GM21723 (cell line): Measurements from ENCODE around the gene PLA2G3.
"Not testable (repeated sequence)": the region's sequence is repeated elsewhere in the genome, so short reads cannot be mapped to it uniquely, and the experiment has no call there.

Experiments used
- ATAC-seq: cut with Tn5 transposase; IDR thresholded peaks from one replicate; pipeline ENCODE4 v1.9.1; 2021; ENCODE audit warnings: mild to moderate bottlenecking, moderate library complexity; ENCODE audit not compliant: unreplicated experiment

Gene PLA2G3

GRCh38 chr22:31139866-31140716 lies at the start of gene PLA2G3:
Gene PLA2G3 (minus strand): TSS chr22:31140508. CDS start chr22:31140354, 154 bp downstream.
- ATAC-seq = no peak

- no peak for ATAC-seq
Observed at GRCh38 chr22:31187627-31188026, 47.3 kb upstream of the PLA2G3 start.

GRCh38 chr22:31185056-31185455 lies 44.7 kb upstream of the PLA2G3 start:
- ATAC-seq = no peak

- no peak for ATAC-seq
Observed at GRCh38 chr22:31184015-31184414, 43.7 kb upstream of the PLA2G3 start.

- no peak for ATAC-seq
Observed at GRCh38 chr22:31179345-31179744, 39.0 kb upstream of the PLA2G3 start.

- ATAC-seq = no peak
Observed at GRCh38 chr22:31178859-31179258, 38.6 kb upstream of the PLA2G3 start.

GRCh38 chr22:31177420-31178162 lies 37.3 kb upstream of the PLA2G3 start:
- ATAC-seq = no peak

- no peak for ATAC-seq
Observed at GRCh38 chr22:31176923-31177322, 36.6 kb upstream of the PLA2G3 start.

GRCh38 chr22:31173386-31174145 lies 33.3 kb upstream of the PLA2G3 start:
- no peak for ATAC-seq

- ATAC-seq = not testable (repeated sequence)
Observed at GRCh38 chr22:31171734-31172133, 31.4 kb upstream of the PLA2G3 start.

GRCh38 chr22:31170971-31171370 lies 30.7 kb upstream of the PLA2G3 start:
- ATAC-seq = no peak

GRCh38 chr22:31162015-31162765 lies 21.9 kb upstream of the PLA2G3 start:
- no peak for ATAC-seq

- no peak for ATAC-seq
Observed at GRCh38 chr22:31161386-31161785, 21.1 kb upstream of the PLA2G3 start.

GRCh38 chr22:31160328-31160978 lies 20.1 kb upstream of the PLA2G3 start:
- peak; percentile 27 for ATAC-seq

- no peak for ATAC-seq
Observed at GRCh38 chr22:31155422-31155821, 15.1 kb upstream of the PLA2G3 start.

GRCh38 chr22:31154975-31155374 lies 14.7 kb upstream of the PLA2G3 start:
- no peak for ATAC-seq

- no peak for ATAC-seq
Observed at GRCh38 chr22:31153357-31153756, 13.0 kb upstream of the PLA2G3 start.

- ATAC-seq = no peak
Observed at GRCh38 chr22:31151872-31152271, 11.6 kb upstream of the PLA2G3 start.

GRCh38 chr22:31150615-31151014 lies 10.3 kb upstream of the PLA2G3 start:
- ATAC-seq = no peak
